ENCODE data around the gene EIF2B5. TPM values are rescaled to one million over a fixed set of nuclear protein-coding genes. Genes with fewer than 3 reads are reported as not detected.

The EIF2B5 gene
- total RNA-seq, 2 experiments from 2014 or later, result 41.1 to 56.7 TPM

GRCh38 chr3:184172681-184173373 is 37.7 kb downstream of the EIF2B5 start:
- CTCF ChIA-PET (ENCODE audit: unreplicated experiment), result no interaction called here
- no peak for TF ChIP-seq EZH2phosphoT487 (IDR thresholded peaks at IDR 0.05; ENCODE audit: borderline replicate concordance, low read depth, low read length)
- no peak for TF ChIP-seq CTCF (conservative IDR thresholded peaks at IDR 0.05; ENCODE audit: low read length)
- H3K79me2 ChIP-seq (ENCODE audit: insufficient read depth, low read depth, low read length), result peaks cover 14% of the 10 kb centered on the region
- H2AFZ ChIP-seq (ENCODE audit: low read length), result no peak overlapping the region
- no TSS peak for BruUV-seq (replicated peaks)
- no peaks in the 10 kb centered on the region for H3K9me3 ChIP-seq (ENCODE audit: low read length)
- no peak overlapping the region for H3K27ac ChIP-seq (ENCODE audit: low read depth, low read length, poor library complexity, severe bottlenecking)
- DNase-seq (ENCODE audit: low spot score), result no peak
- H3K9me2 ChIP-seq (ENCODE audit: insufficient read depth, low read length), result no peaks in the 10 kb centered on the region
- H4K20me1 ChIP-seq (ENCODE audit: insufficient read depth, low read length), result no peaks in the 10 kb centered on the region
- intact Hi-C loops (cut with micrococcal nuclease; ENCODE audit: unreplicated experiment), result no loop called here
- no peak overlapping the region for H3K4me2 ChIP-seq (ENCODE audit: low read length)
- peaks cover 30% of the 10 kb centered on the region for H3K36me3 ChIP-seq (ENCODE audit: insufficient read depth, low read length)
- no peak overlapping the region for H3K4me3 ChIP-seq (ENCODE audit: low read depth, low read length, poor library complexity, severe bottlenecking)
- POLR2A ChIA-PET, result interaction anchor here (0.6 to 2.2 kb wide), 3 partner anchors 14 to 28 kb away, joined by 3 to 14 read pairs (median 4); partner anchors contain the start of genes ABCF3 and DVL3
- H3K4me1 ChIP-seq (ENCODE audit: insufficient read depth, low read length, poor library complexity, severe bottlenecking), result peaks cover 26% of the 10 kb centered on the region

- no peak for TF ChIP-seq EZH2phosphoT487 (IDR thresholded peaks at IDR 0.05; ENCODE audit: borderline replicate concordance, low read depth, low read length)
- no peak for TF ChIP-seq CTCF (conservative IDR thresholded peaks at IDR 0.05; ENCODE audit: low read length)
- ChIA-PET CTCF (ENCODE audit: unreplicated experiment) (no interaction called here), POLR2A (interaction anchor here (0.6 to 2.2 kb wide), 6 partner anchors 11 to 28 kb away, joined by 3 to 14 read pairs (median 4); partner anchors contain the start of genes ABCF3 and DVL3)
- intact Hi-C loops (cut with micrococcal nuclease; ENCODE audit: unreplicated experiment), result no loop called here
- Histone ChIP-seq H3K4me2 (ENCODE audit: low read length) (no peak overlapping the region), H2AFZ (ENCODE audit: low read length) (no peak overlapping the region), H3K4me3 (ENCODE audit: low read depth, low read length, poor library complexity, severe bottlenecking) (no peak overlapping the region), H3K27ac (ENCODE audit: low read depth, low read length, poor library complexity, severe bottlenecking) (no peak overlapping the region), H3K36me3 (ENCODE audit: insufficient read depth, low read length) (peaks cover 30% of the 10 kb centered on the region), H3K9me3 (ENCODE audit: low read length) (no peaks in the 10 kb centered on the region), H4K20me1 (ENCODE audit: insufficient read depth, low read length) (no peaks in the 10 kb centered on the region), H3K79me2 (ENCODE audit: insufficient read depth, low read depth, low read length) (peaks cover 14% of the 10 kb centered on the region), H3K4me1 (ENCODE audit: insufficient read depth, low read length, poor library complexity, severe bottlenecking) (peaks cover 26% of the 10 kb centered on the region), H3K9me2 (ENCODE audit: insufficient read depth, low read length) (no peaks in the 10 kb centered on the region)
- DNase-seq (ENCODE audit: low spot score), result no peak
- BruUV-seq (replicated peaks), result no TSS peak
These were observed 38.2 kb downstream of the EIF2B5 start for GRCh38 chr3:184173374-184173722.

- Histone ChIP-seq H4K20me1 (ENCODE audit: insufficient read depth, low read length) (no peaks in the 10 kb centered on the region), H3K9me2 (ENCODE audit: insufficient read depth, low read length) (no peaks in the 10 kb centered on the region), H3K4me1 (ENCODE audit: insufficient read depth, low read length, poor library complexity, severe bottlenecking) (peaks cover 26% of the 10 kb centered on the region), H3K36me3 (ENCODE audit: insufficient read depth, low read length) (peaks cover 30% of the 10 kb centered on the region), H2AFZ (ENCODE audit: low read length) (peak overlapping the region; percentile 37; the same call in 1 of the 2 replicates), H3K9me3 (ENCODE audit: low read length) (no peaks in the 10 kb centered on the region), H3K4me3 (ENCODE audit: low read depth, low read length, poor library complexity, severe bottlenecking) (peak overlapping the region; percentile 39), H3K4me2 (ENCODE audit: low read length) (peak overlapping the region; percentile 62), H3K27ac (ENCODE audit: low read depth, low read length, poor library complexity, severe bottlenecking) (no peak overlapping the region), H3K79me2 (ENCODE audit: insufficient read depth, low read depth, low read length) (peaks cover 14% of the 10 kb centered on the region)
- intact Hi-C loops (cut with micrococcal nuclease; ENCODE audit: unreplicated experiment), result loop anchor here (1.0 to 2.0 kb wide), 4 partner anchors 11 to 125 kb away; partner anchors contain the start of genes DVL3, EIF2B5 and PSMD2
- DNase-seq (ENCODE audit: low spot score), result no peak
- TF ChIP-seq EZH2phosphoT487 (IDR thresholded peaks at IDR 0.05; ENCODE audit: borderline replicate concordance, low read depth, low read length) (no peak), CTCF (conservative IDR thresholded peaks at IDR 0.05; ENCODE audit: low read length) (no peak)
- BruUV-seq (replicated peaks), result no TSS peak
- POLR2A ChIA-PET, result interaction anchor here (0.5 to 2.2 kb wide), 9 partner anchors 9 to 131 kb away, joined by 3 to 14 read pairs (median 4); partner anchors contain the start of gene ABCF3
- CTCF ChIA-PET (ENCODE audit: unreplicated experiment), result no interaction called here
These were observed 39.1 kb downstream of the EIF2B5 start for GRCh38 chr3:184174284-184174645.

All from OCI-LY7 (cell line).